Measurements from ENCODE around the gene PHLDB1. TPM values are rescaled to one million over a fixed set of nuclear protein-coding genes. Genes with fewer than 3 reads are reported as not detected.

The PHLDB1 gene
- total RNA-seq, 2 experiments from 2014 or later: 2.0 TPM

GRCh38 chr11:118660681-118661424 lies 53.4 kb downstream of the PHLDB1 start:
- CTCF ChIA-PET: interaction anchor here (1.0 to 3.2 kb wide), 14 partner anchors 8 to 301 kb away, joined by 3 to 15 read pairs (median 6); partner anchors contain the start of gene PHLDB1
- Mint-ChIP-seq H3K27ac (no peak overlapping the region), H3K4me1 (ENCODE audit: low read depth) (peaks cover 5% of the 10 kb centered on the region), H3K4me3 (no peak overlapping the region), H3K36me3 (ENCODE audit: low read depth) (no peaks in the 10 kb centered on the region), H3K9me3 (no peaks in the 10 kb centered on the region), H3K27me3 (ENCODE audit: low read depth) (no peaks in the 10 kb centered on the region)
- no peak for DNase-seq
- intact Hi-C loops (cut with micrococcal nuclease): no loop called here

- H3K4me1 Mint-ChIP-seq (ENCODE audit: low read depth): peaks cover 10% of the 10 kb centered on the region
- DNase-seq: no peak
- no peak overlapping the region for H3K27ac Mint-ChIP-seq
- intact Hi-C loops (cut with micrococcal nuclease): no loop called here
- CTCF ChIA-PET: interaction anchor here (0.6 to 3.2 kb wide), 7 partner anchors 9 to 271 kb away, joined by 3 to 15 read pairs (median 6); no protein-coding TSS in a partner anchor
- no peaks in the 10 kb centered on the region for H3K9me3 Mint-ChIP-seq
- no peak overlapping the region for H3K4me3 Mint-ChIP-seq
- H3K36me3 Mint-ChIP-seq (ENCODE audit: low read depth): no peaks in the 10 kb centered on the region
- H3K27me3 Mint-ChIP-seq (ENCODE audit: low read depth): no peaks in the 10 kb centered on the region
Measured at GRCh38 chr11:118661425-118662301, 54.2 kb downstream of the PHLDB1 start.

GRCh38 chr11:118662401-118663271 lies 55.2 kb downstream of the PHLDB1 start:
- CTCF ChIA-PET: interaction anchor here (0.6 to 3.1 kb wide), 5 partner anchors 27 to 295 kb away, joined by 3 to 14 read pairs (median 5); no protein-coding TSS in a partner anchor
- H3K4me1 Mint-ChIP-seq (ENCODE audit: low read depth): peaks cover 10% of the 10 kb centered on the region
- no peak for DNase-seq
- H3K27me3 Mint-ChIP-seq (ENCODE audit: low read depth): no peaks in the 10 kb centered on the region
- intact Hi-C loops (cut with micrococcal nuclease): no loop called here
- no peaks in the 10 kb centered on the region for H3K9me3 Mint-ChIP-seq
- H3K36me3 Mint-ChIP-seq (ENCODE audit: low read depth): no peaks in the 10 kb centered on the region
- no peak overlapping the region for H3K27ac Mint-ChIP-seq
- H3K4me3 Mint-ChIP-seq: no peak overlapping the region

- peaks cover 10% of the 10 kb centered on the region for H3K4me1 Mint-ChIP-seq (ENCODE audit: low read depth)
Measured at GRCh38 chr11:118663381-118663780, 56.0 kb downstream of the PHLDB1 start.

GRCh38 chr11:118663902-118664301 lies 56.5 kb downstream of the PHLDB1 start:
- H3K36me3 Mint-ChIP-seq (ENCODE audit: low read depth): no peaks in the 10 kb centered on the region

More at GRCh38 chr11:118663381-118663780, 56.0 kb downstream of the PHLDB1 start:
- no peaks in the 10 kb centered on the region for H3K36me3 Mint-ChIP-seq (ENCODE audit: low read depth)
- intact Hi-C loops (cut with micrococcal nuclease): no loop called here
- no peak overlapping the region for H3K27ac Mint-ChIP-seq
- H3K27me3 Mint-ChIP-seq (ENCODE audit: low read depth): no peaks in the 10 kb centered on the region
- no peak overlapping the region for H3K4me3 Mint-ChIP-seq
- CTCF ChIA-PET: interaction anchor here (0.7 to 2.1 kb wide), 4 partner anchors 26 to 294 kb away, joined by 3 to 6 read pairs (median 4); no protein-coding TSS in a partner anchor
- DNase-seq: no peak
- H3K9me3 Mint-ChIP-seq: no peaks in the 10 kb centered on the region

GRCh38 chr11:118666371-118666770 lies 59.0 kb downstream of the PHLDB1 start:
- Mint-ChIP-seq H3K36me3 (ENCODE audit: low read depth) (no peaks in the 10 kb centered on the region), H3K4me3 (no peak overlapping the region), H3K4me1 (ENCODE audit: low read depth) (peaks cover 5% of the 10 kb centered on the region), H3K27ac (no peak overlapping the region), H3K9me3 (peaks cover 5% of the 10 kb centered on the region), H3K27me3 (ENCODE audit: low read depth) (no peaks in the 10 kb centered on the region)
- CTCF ChIA-PET: interaction anchor here (1.1 to 1.4 kb wide), 2 partner anchors 25 to 229 kb away, joined by 4 read pairs; no protein-coding TSS in a partner anchor
- no peak for DNase-seq
- intact Hi-C loops (cut with micrococcal nuclease): no loop called here

More at GRCh38 chr11:118663902-118664301, 56.5 kb downstream of the PHLDB1 start:
- Mint-ChIP-seq H3K27ac (no peak overlapping the region), H3K27me3 (ENCODE audit: low read depth) (no peaks in the 10 kb centered on the region), H3K4me3 (no peak overlapping the region), H3K9me3 (no peaks in the 10 kb centered on the region), H3K4me1 (ENCODE audit: low read depth) (peaks cover 10% of the 10 kb centered on the region)
- CTCF ChIA-PET: interaction anchor here (0.7 to 2.1 kb wide), 3 partner anchors 26 to 293 kb away, joined by 3 to 6 read pairs (median 5); no protein-coding TSS in a partner anchor
- intact Hi-C loops (cut with micrococcal nuclease): no loop called here
- no peak for DNase-seq

- Mint-ChIP-seq H3K27me3 (ENCODE audit: low read depth) (no peaks in the 10 kb centered on the region), H3K36me3 (ENCODE audit: low read depth) (no peaks in the 10 kb centered on the region), H3K4me3 (no peak overlapping the region), H3K4me1 (ENCODE audit: low read depth) (peaks cover 5% of the 10 kb centered on the region), H3K27ac (no peak overlapping the region), H3K9me3 (peaks cover 5% of the 10 kb centered on the region)
- DNase-seq: no peak
- CTCF ChIA-PET: interaction anchor here (1.2 kb wide), 1 partner anchor 11 kb away, joined by 4 read pairs; no protein-coding TSS in a partner anchor
- intact Hi-C loops (cut with micrococcal nuclease): no loop called here
Measured at GRCh38 chr11:118670063-118670462, 62.6 kb downstream of the PHLDB1 start.

GRCh38 chr11:118671254-118671653 lies 63.8 kb downstream of the PHLDB1 start:
- Mint-ChIP-seq H3K4me3 (no peak overlapping the region), H3K27me3 (ENCODE audit: low read depth) (no peaks in the 10 kb centered on the region), H3K4me1 (ENCODE audit: low read depth) (peaks cover 3% of the 10 kb centered on the region), H3K9me3 (peaks cover 5% of the 10 kb centered on the region), H3K36me3 (ENCODE audit: low read depth) (no peaks in the 10 kb centered on the region), H3K27ac (no peak overlapping the region)
- CTCF ChIA-PET: interaction anchor here (1.2 to 1.3 kb wide), 2 partner anchors 11 to 12 kb away, joined by 3 to 4 read pairs; no protein-coding TSS in a partner anchor
- intact Hi-C loops (cut with micrococcal nuclease): no loop called here
- no peak for DNase-seq

GRCh38 chr11:118672846-118673245 lies 65.4 kb downstream of the PHLDB1 start:
- Mint-ChIP-seq H3K4me3 (no peak overlapping the region), H3K4me1 (ENCODE audit: low read depth) (no peaks in the 10 kb centered on the region), H3K36me3 (ENCODE audit: low read depth) (no peaks in the 10 kb centered on the region), H3K27ac (no peak overlapping the region), H3K27me3 (ENCODE audit: low read depth) (no peaks in the 10 kb centered on the region), H3K9me3 (peaks cover 5% of the 10 kb centered on the region)
- intact Hi-C loops (cut with micrococcal nuclease): no loop called here
- DNase-seq: no peak
- CTCF ChIA-PET: interaction anchor here (1.1 kb wide), 1 partner anchor 17 kb away, joined by 3 read pairs; no protein-coding TSS in a partner anchor

GRCh38 chr11:118673361-118674081 lies 66.1 kb downstream of the PHLDB1 start:
- H3K27ac Mint-ChIP-seq: no peak overlapping the region
- H3K4me3 Mint-ChIP-seq: no peak overlapping the region
- intact Hi-C loops (cut with micrococcal nuclease): no loop called here
- DNase-seq: no peak
- no peaks in the 10 kb centered on the region for H3K4me1 Mint-ChIP-seq (ENCODE audit: low read depth)
- no peaks in the 10 kb centered on the region for H3K27me3 Mint-ChIP-seq (ENCODE audit: low read depth)
- no peaks in the 10 kb centered on the region for H3K36me3 Mint-ChIP-seq (ENCODE audit: low read depth)
- CTCF ChIA-PET: interaction anchor here (0.6 to 1.1 kb wide), 4 partner anchors 16 to 317 kb away, joined by 3 to 5 read pairs (median 3); no protein-coding TSS in a partner anchor
- peaks cover 5% of the 10 kb centered on the region for H3K9me3 Mint-ChIP-seq

GRCh38 chr11:118674082-118674435 lies 66.6 kb downstream of the PHLDB1 start:
- no peak for DNase-seq
- Mint-ChIP-seq H3K9me3 (peaks cover 5% of the 10 kb centered on the region), H3K27me3 (ENCODE audit: low read depth) (no peaks in the 10 kb centered on the region), H3K36me3 (ENCODE audit: low read depth) (no peaks in the 10 kb centered on the region), H3K4me1 (ENCODE audit: low read depth) (no peaks in the 10 kb centered on the region), H3K27ac (no peak overlapping the region), H3K4me3 (no peak overlapping the region)
- CTCF ChIA-PET: interaction anchor here (0.6 to 0.9 kb wide), 3 partner anchors 17 to 317 kb away, joined by 3 to 5 read pairs (median 3); no protein-coding TSS in a partner anchor
- intact Hi-C loops (cut with micrococcal nuclease): no loop called here

Data from activated naive CD4-positive, alpha-beta T cell treated with anti-CD3 and anti-CD28 coated beads for 36 hours (primary cell).